Renal cortex interstitium (tissue), 15 donors: ENCODE results near the gene PARP2. TPM values are rescaled to one million over a fixed set of nuclear protein-coding genes. Genes with fewer than 3 reads are reported as not detected.

Experiments
- DNase-seq, 11 donors: peaks; one replicate each; pipeline ENCODE4 v3.0.0-alpha.2; 2013; ENCODE audit warnings: low read depth in 9 of 11, low spot score in 4 of 11; ENCODE audit errors: extremely low read depth in 1 of 11
- long read RNA-seq, 16 experiments: transcript quantifications; one replicate each; lab custom pipeline, GENCODE V29; 2026
- polyA plus RNA-seq, 3 donors: library from polyadenylated mRNA; unstranded; fragments of 120-200 nt; gene quantifications; one replicate each; pipeline ENCODE4 v1.2.1, GENCODE V29; 2013; ENCODE audit not compliant: insufficient read length in 3 of 3

PARP2 gene, protein sequence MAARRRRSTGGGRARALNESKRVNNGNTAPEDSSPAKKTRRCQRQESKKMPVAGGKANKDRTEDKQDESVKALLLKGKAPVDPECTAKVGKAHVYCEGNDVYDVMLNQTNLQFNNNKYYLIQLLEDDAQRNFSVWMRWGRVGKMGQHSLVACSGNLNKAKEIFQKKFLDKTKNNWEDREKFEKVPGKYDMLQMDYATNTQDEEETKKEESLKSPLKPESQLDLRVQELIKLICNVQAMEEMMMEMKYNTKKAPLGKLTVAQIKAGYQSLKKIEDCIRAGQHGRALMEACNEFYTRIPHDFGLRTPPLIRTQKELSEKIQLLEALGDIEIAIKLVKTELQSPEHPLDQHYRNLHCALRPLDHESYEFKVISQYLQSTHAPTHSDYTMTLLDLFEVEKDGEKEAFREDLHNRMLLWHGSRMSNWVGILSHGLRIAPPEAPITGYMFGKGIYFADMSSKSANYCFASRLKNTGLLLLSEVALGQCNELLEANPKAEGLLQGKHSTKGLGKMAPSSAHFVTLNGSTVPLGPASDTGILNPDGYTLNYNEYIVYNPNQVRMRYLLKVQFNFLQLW
- 10 to 100 TPM; 51.1 to 62.7 (median 60.3) TPM for polyA plus RNA-seq
- long read RNA-seq, donor 1, partial matches to known transcripts = 0 of 4 reads
- long read RNA-seq, donor 1, other reads (novel, unspliced or antisense) = 0 of 4 reads
- long read RNA-seq, donor 2, transcript PARP2-201 (16 exons, 1,886 nt) = major isoform, 6 of 12 reads
- long read RNA-seq, donor 2, partial matches to known transcripts = 5 of 12 reads
- long read RNA-seq, donor 2, other reads (novel, unspliced or antisense) = 0 of 12 reads
- long read RNA-seq, donor 3, transcript PARP2-201 (16 exons, 1,886 nt) = major isoform, 18 of 19 reads
- long read RNA-seq, donor 3, partial matches to known transcripts = 0 of 19 reads
- long read RNA-seq, donor 3, other reads (novel, unspliced or antisense) = 0 of 19 reads
- long read RNA-seq, donor 4, transcript PARP2-202 (16 exons, 1,881 nt) = major isoform, 12 of 12 reads
- long read RNA-seq, donor 4, partial matches to known transcripts = 0 of 12 reads
- long read RNA-seq, donor 4, other reads (novel, unspliced or antisense) = 0 of 12 reads
- long read RNA-seq, donor 5 = 0 reads
- long read RNA-seq, donor 6, transcript PARP2-202 (16 exons, 1,881 nt) = major isoform, 6 of 8 reads
- long read RNA-seq, donor 6, partial matches to known transcripts = 0 of 8 reads
- long read RNA-seq, donor 6, other reads (novel, unspliced or antisense) = 0 of 8 reads
- long read RNA-seq, donor 7, partial matches to known transcripts = 5 of 8 reads
- long read RNA-seq, donor 7, other reads (novel, unspliced or antisense) = 0 of 8 reads
- long read RNA-seq, donor 8 = 0 reads
- long read RNA-seq, donor 9, transcript PARP2-202 (16 exons, 1,881 nt) = major isoform, 8 of 8 reads
- long read RNA-seq, donor 9, partial matches to known transcripts = 0 of 8 reads
- long read RNA-seq, donor 9, other reads (novel, unspliced or antisense) = 0 of 8 reads
- long read RNA-seq, donor 10, transcript PARP2-202 (16 exons, 1,881 nt) = major isoform, 5 of 6 reads
- long read RNA-seq, donor 10, partial matches to known transcripts = 0 of 6 reads
- long read RNA-seq, donor 10, other reads (novel, unspliced or antisense) = 0 of 6 reads
- long read RNA-seq, donor 11, partial matches to known transcripts = 0 of 4 reads
- long read RNA-seq, donor 11, other reads (novel, unspliced or antisense) = 0 of 4 reads
- long read RNA-seq, donor 12, partial matches to known transcripts = 0 of 2 reads
- long read RNA-seq, donor 12, other reads (novel, unspliced or antisense) = 0 of 2 reads
- long read RNA-seq, donor 13 = 0 reads
- long read RNA-seq, donor 14, transcript PARP2-202 (16 exons, 1,881 nt) = major isoform, 5 of 5 reads
- long read RNA-seq, donor 14, partial matches to known transcripts = 0 of 5 reads
- long read RNA-seq, donor 14, other reads (novel, unspliced or antisense) = 0 of 5 reads
- long read RNA-seq, donor 15, transcript PARP2-201 (16 exons, 1,886 nt) = major isoform, 5 of 6 reads
- long read RNA-seq, donor 15, partial matches to known transcripts = 0 of 6 reads
- long read RNA-seq, donor 15, other reads (novel, unspliced or antisense) = 0 of 6 reads
- long read RNA-seq, donor 16, transcript PARP2-201 (16 exons, 1,886 nt) = major isoform, 13 of 31 reads
- long read RNA-seq, donor 16, transcript PARP2-202 (16 exons, 1,881 nt) = minor isoform, 12 of 31 reads
- long read RNA-seq, donor 16, partial matches to known transcripts = 6 of 31 reads
- long read RNA-seq, donor 16, other reads (novel, unspliced or antisense) = 0 of 31 reads

- peak; percentile 98 to 100 (median 99) for DNase-seq
These were observed at the start of gene PARP2 for GRCh38 chr14:20343092-20343861. TSS of gene PARP2 (plus strand) at chr14:20343635. CDS start at chr14:20343642, 7 bp downstream.

DNA sequence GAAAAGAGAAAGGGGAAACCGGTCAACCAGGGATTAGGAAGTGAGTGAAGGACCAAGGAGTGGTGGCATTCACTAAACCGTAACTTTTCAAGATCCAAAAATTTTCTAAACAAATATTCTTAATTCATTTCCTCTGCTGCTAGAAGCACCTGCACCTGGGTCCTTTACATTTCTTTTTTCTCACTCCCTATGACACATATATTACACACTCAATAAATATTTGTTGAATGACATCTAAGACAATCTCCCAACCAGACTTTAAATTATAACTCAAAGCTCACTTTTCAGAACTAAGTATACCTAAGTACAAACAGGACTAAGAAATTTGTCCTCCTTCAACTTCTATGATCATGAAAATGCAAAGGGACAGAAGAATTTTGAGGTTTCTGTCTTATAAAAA, 48.8 kb upstream of the PARP2 start:
- DNase-seq = no peak

DNA sequence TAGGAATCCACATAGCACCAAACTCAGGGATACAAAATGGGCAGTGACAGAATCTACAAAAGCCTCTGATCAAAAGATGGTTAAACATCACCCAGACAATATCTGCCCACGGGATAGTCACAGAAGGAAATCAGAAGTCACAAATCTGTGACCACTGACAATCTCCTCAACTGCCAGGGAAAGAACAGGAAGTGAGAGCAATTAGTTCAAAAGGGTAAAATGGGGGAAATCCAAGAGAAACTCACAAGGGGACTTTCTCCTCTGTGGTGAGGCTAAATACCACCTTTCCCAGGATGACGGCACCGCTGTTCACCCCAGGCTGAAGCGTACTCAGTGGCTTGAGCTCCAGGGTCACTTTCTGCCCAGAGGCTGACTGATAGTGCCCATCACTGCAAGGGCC, 48.4 kb upstream of the PARP2 start:
- DNase-seq = no peak

- DNase-seq = no peak
These were observed 41.2 kb upstream of the PARP2 start for GRCh38 chr14:20302042-20302755.

DNA sequence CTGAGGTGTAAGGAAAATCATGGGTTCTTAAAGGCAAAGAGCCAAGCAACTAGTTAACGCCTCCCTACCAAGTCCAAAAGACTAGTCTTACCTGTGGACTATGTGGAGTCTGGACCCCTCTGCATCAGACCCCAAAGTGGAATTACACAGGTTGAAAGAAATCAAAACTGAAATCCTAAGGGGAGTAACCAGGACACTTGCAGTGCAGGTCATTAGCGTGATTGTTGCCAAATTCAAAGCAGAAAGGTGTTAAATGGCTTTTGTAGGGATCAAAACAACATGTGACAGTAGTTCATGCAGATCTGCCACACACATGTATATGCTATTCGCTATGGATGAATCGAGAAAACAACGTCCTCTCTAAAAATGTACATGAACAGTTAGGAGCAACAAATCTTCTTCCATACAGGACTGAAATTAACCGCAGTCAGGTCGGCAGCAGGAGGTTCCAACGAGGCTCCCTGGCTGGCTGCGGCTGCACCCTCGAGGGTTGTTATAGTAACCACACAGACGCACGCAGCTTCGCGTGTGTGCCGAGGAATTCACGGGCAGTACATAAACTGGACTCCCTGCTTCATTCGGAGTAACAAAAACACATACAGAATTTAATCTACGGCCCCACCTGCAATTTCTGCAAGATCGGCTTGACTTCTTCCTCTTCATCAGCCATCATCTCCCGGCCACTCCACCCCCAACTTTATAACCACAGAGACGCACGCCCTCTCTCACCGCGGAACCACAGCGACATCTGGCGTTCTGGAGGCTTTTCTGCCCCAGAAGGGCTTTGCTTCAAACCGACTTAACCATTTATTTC, 38.0 kb upstream of the PARP2 start, which contains the start of gene TTC5:
Gene TTC5 (minus strand): TSS at position 687 of the 814 bp plus-strand sequence. CDS start 14 bp downstream, at position 673.
- DNase-seq = peak; percentile 77 to 91 (median 85)

- DNase-seq = no peak
These were observed 37.4 kb upstream of the PARP2 start for GRCh38 chr14:20306079-20306423.

DNA sequence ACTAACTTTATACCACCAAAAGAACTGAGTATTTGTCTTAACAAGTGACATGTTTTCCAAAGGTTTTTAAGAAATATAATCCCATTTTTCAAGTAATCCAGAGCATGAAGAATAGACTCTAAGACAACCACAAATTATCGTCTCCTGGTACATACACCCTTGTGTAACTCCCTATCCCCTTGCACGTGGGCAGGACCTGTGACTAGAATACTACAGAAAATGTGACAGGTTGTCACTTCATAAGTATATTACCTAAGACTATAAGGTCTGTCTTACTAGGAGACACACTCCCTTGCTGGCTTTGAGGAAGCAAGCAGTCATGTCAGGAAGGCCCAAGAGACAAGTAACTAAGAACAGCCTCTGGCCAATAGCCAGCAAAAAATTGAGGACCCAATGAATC, 29.4 kb upstream of the PARP2 start:
- no peak for DNase-seq

DNA sequence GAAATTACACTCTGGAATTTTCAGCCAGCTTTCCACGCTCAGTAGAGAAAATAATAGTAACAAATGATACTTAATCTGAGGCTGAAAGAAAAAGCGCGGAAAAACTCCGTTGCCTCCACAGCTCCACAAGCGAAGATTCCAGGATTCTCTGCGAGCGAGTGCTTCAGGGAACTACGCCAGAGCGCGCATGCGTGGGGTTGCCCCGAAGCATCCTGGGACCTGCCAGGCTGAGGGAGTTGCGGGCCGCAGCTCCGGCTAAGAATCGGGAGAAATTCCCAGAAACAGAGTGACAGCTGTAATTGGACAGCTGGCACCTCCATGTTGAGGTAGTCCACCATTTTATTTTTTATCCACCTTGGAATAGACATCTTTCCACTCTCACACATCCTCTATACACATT, 25.7 kb upstream of the PARP2 start:
- DNase-seq = no peak

DNA sequence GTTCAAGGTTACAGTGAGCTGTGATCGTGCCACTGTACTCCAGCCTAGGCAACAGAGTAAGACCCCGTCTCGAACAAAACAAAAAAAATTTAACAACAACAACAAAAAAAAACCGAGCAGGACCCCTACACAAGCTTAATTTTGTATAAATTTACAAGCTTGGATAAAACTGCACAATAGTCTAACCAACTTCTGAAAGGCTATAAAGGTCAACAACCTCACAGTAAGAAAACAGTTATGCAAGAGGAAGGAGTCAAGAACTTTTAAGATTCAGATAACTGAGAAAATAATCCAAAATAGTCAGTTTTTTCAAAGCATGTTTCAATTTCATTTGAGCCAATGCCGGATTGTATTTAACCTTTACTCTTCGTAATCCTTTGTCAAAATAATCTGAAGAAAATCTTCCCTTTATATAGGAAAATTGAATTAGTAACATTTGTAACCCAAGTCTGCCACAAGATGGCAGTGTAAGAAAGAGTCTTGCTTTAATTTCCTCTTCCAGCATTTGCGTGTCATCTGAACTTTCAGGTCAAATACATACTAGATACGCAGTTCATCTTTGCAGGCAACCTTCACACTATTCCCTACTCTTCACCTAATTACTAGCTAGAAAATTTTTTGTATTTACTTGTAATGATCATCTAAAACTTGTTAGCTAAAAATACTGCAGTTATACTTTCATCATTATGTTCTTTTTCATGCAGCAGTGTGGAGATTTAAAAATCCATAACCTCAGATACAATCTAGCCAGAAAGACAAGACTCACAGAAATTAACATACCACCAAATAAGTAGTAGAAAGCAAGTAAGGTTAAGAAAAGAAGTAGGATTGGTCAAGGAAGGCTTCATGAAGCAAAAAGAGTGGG, 16.2 kb upstream of the PARP2 start:
- DNase-seq = peak in 8 of 11 donors; percentile 33 to 80 (median 57)

DNA sequence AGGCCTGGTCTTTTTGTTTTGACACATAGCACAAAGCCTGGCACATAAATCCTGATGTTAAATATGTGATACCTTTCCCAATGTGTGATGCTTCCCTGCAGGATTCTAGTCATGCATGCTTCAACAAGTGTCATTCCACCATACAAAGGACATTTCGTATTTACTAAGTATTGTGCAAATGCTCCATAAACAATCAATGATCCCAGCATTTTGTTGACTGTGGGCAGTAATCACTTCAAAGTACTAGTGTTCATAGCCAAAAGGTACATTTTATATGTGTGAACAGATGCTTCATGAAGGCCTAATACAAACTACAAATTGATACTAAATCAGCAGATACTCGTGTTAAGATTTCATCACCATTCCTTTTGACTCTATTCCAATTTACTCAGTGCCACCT, 14.7 kb upstream of the PARP2 start:
- DNase-seq = no peak

GRCh38 chr14:20329355-20329754, 14.1 kb upstream of the PARP2 start:
- no peak for DNase-seq

DNA sequence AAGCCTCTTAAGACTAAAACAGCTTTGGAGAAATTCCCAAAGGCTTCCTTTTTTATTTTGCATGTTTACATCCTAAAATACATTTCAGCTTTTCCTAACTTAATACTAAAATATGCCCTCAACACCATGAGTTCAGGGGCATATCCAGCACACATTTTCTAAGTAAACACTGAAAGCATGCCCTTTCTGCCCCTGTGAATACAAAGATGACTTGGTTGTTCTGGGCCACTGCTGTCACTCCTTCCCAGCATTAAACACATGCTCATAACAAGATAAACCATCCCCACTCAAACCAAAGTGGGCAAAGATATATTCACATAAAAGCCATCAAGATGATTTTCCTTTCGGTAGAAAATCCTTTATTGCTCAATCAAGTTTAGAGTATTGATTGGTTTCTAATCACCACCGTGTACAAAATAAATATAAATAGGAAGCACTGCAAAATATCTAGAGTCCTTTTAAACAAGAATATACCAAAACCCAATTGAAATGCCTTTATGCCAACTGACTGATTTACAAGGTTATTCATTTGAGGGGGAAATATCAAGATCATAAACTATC, 12.3 kb upstream of the PARP2 start:
- DNase-seq = no peak

DNA sequence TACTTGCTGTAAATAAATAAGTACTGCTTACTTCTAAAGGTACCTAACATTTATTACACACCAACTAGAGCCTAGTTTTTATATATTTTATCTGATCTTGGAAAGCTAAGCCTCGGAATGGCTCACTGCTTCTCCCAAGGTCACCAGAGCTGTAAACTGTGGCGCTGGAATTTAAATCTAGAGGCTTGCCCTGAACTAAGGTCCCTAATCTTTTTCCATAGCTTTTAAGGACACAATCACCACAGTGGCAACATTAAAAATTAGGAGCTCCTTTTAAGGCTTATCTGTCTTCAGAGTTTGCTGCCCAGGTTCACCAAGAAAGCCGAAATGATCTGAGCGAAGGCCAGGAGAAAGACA, 11.0 kb upstream of the PARP2 start:
- peak in 7 of 11 donors; percentile 13 to 55 (median 40) for DNase-seq
